Ishikawa (cell line): ENCODE measurements around the gene DISP2.

Source experiments
- CEBPB ChIP-seq: IDR thresholded peaks from 2 replicates; pipeline ENCODE4 v1.6.1; 2012
- CREB1 ChIP-seq: IDR thresholded peaks from 2 replicates; pipeline ENCODE4 v1.6.1; 2012; ENCODE audit warnings: low read depth
- EGR1 ChIP-seq: IDR thresholded peaks from 2 replicates; pipeline ENCODE4 v1.6.1; 2012
- EP300 ChIP-seq: IDR thresholded peaks from 2 replicates; pipeline ENCODE4 v1.6.1; 2012; ENCODE audit warnings: borderline replicate concordance
- FOXM1 ChIP-seq: IDR thresholded peaks from 2 replicates; pipeline ENCODE4 v1.6.1; 2012; ENCODE audit warnings: low read depth, borderline replicate concordance
- NFIC ChIP-seq: IDR thresholded peaks from 2 replicates; pipeline ENCODE4 v1.6.1; 2012
- RAD21 ChIP-seq: IDR thresholded peaks from 2 replicates; pipeline ENCODE4 v1.6.1; 2012; ENCODE audit warnings: low read depth
- TAF1 ChIP-seq: IDR thresholded peaks from 2 replicates; pipeline ENCODE4 v1.6.1; 2012; ENCODE audit warnings: low read depth, mild to moderate bottlenecking
- TCF12 ChIP-seq: IDR thresholded peaks from 2 replicates; pipeline ENCODE4 v1.6.1; 2012; ENCODE audit warnings: low read depth
- TEAD4 ChIP-seq: IDR thresholded peaks from 2 replicates; pipeline ENCODE4 v1.6.1; 2012
- YY1 ChIP-seq: IDR thresholded peaks from 2 replicates; pipeline ENCODE4 v1.6.1; 2012; ENCODE audit warnings: low read depth
- ZBTB7A ChIP-seq: IDR thresholded peaks from 2 replicates; pipeline ENCODE4 v1.6.1; 2012; ENCODE audit warnings: low read depth
- TF ChIP-seq, protein P1 (sequence below): IDR thresholded peaks from 2 replicates; pipeline ENCODE4 v1.6.1; 2012; ENCODE audit warnings: low read depth, mild to moderate bottlenecking
- TF ChIP-seq, protein P2 (sequence below): IDR thresholded peaks from 2 replicates; pipeline ENCODE4 v1.6.1; 2012
- TF ChIP-seq, protein P3 (sequence below): IDR thresholded peaks from 2 replicates; pipeline ENCODE4 v1.6.1; 2012

DISP2 gene

GRCh38 chr15:40365016-40365415, 7.0 kb downstream of the DISP2 start:
- TF ChIP-seq, protein P1, sequence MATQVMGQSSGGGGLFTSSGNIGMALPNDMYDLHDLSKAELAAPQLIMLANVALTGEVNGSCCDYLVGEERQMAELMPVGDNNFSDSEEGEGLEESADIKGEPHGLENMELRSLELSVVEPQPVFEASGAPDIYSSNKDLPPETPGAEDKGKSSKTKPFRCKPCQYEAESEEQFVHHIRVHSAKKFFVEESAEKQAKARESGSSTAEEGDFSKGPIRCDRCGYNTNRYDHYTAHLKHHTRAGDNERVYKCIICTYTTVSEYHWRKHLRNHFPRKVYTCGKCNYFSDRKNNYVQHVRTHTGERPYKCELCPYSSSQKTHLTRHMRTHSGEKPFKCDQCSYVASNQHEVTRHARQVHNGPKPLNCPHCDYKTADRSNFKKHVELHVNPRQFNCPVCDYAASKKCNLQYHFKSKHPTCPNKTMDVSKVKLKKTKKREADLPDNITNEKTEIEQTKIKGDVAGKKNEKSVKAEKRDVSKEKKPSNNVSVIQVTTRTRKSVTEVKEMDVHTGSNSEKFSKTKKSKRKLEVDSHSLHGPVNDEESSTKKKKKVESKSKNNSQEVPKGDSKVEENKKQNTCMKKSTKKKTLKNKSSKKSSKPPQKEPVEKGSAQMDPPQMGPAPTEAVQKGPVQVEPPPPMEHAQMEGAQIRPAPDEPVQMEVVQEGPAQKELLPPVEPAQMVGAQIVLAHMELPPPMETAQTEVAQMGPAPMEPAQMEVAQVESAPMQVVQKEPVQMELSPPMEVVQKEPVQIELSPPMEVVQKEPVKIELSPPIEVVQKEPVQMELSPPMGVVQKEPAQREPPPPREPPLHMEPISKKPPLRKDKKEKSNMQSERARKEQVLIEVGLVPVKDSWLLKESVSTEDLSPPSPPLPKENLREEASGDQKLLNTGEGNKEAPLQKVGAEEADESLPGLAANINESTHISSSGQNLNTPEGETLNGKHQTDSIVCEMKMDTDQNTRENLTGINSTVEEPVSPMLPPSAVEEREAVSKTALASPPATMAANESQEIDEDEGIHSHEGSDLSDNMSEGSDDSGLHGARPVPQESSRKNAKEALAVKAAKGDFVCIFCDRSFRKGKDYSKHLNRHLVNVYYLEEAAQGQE, result no peak
- TF ChIP-seq CEBPB (no peak), FOXM1 (no peak), EGR1 (no peak), TAF1 (no peak), TEAD4 (no peak), NFIC (no peak), YY1 (no peak), RAD21 (no peak)

GRCh38 chr15:40365624-40366456, 7.8 kb downstream of the DISP2 start:
- no peak for TF ChIP-seq CREB1

- TF ChIP-seq FOXM1 (no peak), NFIC (no peak), EGR1 (no peak), CREB1 (no peak), TAF1 (no peak), TEAD4 (no peak), ZBTB7A (no peak), EP300 (no peak), RAD21 (no peak), TCF12 (no peak)
- TF ChIP-seq, protein P1, result no peak
- TF ChIP-seq, protein P2, sequence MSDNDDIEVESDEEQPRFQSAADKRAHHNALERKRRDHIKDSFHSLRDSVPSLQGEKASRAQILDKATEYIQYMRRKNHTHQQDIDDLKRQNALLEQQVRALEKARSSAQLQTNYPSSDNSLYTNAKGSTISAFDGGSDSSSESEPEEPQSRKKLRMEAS, result no peak
Measured at GRCh38 chr15:40366457-40367370, 8.7 kb downstream of the DISP2 start.

GRCh38 chr15:40367371-40367685, 9.3 kb downstream of the DISP2 start:
- TF ChIP-seq CEBPB, result no peak
- TF ChIP-seq NFIC, result no peak
- no peak for TF ChIP-seq TCF12
- TF ChIP-seq ZBTB7A, result no peak
- TF ChIP-seq RAD21, result no peak
- TF ChIP-seq TEAD4, result no peak
- no peak for TF ChIP-seq CREB1
- TF ChIP-seq, protein P2, result no peak
- TF ChIP-seq, protein P3, sequence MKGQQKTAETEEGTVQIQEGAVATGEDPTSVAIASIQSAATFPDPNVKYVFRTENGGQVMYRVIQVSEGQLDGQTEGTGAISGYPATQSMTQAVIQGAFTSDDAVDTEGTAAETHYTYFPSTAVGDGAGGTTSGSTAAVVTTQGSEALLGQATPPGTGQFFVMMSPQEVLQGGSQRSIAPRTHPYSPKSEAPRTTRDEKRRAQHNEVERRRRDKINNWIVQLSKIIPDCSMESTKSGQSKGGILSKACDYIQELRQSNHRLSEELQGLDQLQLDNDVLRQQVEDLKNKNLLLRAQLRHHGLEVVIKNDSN, result no peak
- no peak for TF ChIP-seq YY1

DNA sequence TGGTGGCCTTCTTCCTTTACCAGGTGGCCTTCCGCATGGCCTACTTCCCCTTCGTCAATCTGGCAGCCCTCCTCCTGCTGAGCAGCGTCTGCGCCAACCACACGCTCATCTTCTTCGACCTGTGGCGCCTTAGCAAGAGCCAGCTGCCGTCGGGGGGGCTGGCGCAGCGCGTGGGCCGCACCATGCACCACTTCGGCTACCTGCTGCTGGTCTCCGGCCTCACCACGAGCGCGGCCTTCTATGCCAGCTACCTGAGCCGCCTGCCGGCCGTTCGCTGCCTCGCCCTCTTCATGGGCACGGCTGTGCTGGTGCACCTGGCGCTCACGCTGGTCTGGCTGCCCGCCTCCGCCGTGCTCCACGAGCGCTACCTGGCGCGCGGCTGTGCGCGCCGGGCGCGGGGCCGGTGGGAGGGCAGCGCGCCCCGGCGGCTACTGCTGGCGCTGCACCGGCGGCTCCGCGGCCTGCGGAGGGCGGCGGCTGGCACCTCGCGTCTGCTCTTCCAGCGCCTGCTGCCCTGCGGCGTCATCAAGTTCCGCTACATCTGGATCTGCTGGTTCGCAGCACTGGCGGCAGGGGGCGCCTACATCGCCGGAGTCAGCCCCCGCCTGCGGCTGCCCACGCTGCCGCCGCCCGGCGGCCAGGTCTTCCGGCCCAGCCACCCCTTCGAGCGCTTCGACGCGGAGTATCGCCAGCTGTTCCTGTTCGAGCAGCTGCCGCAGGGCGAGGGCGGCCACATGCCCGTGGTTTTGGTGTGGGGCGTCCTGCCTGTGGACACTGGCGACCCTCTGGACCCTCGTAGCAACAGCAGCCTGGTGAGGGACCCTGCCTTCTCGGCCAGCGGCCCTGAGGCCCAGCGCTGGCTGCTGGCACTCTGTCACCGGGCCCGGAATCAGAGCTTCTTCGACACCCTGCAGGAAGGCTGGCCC, 9.9 kb downstream of the DISP2 start:
- TF ChIP-seq EGR1 (peak; percentile 69), RAD21 (peak; percentile 43), TAF1 (no peak), CREB1 (peak; percentile 22; the same call in 1 of the 2 replicates), ZBTB7A (peak; percentile 77; the same call in 1 of the 2 replicates), EP300 (no peak), NFIC (peak; percentile 45; the same call in 1 of the 2 replicates), YY1 (no peak)
- TF ChIP-seq, protein P2, result peak; percentile 97
